IPS-18c (cell line): ENCODE results near the gene CKB.

Source experiments
- H3K4me3 ChIP-seq: 2 replicates; pipeline ENCODE4 v1.7.0; 2013; ENCODE audit warnings: low read depth, mild to moderate bottlenecking, low read length, moderate library complexity; ENCODE audit not compliant: insufficient read depth
- H3K9me3 ChIP-seq: one replicate; pipeline ENCODE4 v1.6.1; 2013; ENCODE audit warnings: mild to moderate bottlenecking, low read length, moderate library complexity; ENCODE audit not compliant: control insufficient read depth, insufficient read depth

CKB gene

DNA sequence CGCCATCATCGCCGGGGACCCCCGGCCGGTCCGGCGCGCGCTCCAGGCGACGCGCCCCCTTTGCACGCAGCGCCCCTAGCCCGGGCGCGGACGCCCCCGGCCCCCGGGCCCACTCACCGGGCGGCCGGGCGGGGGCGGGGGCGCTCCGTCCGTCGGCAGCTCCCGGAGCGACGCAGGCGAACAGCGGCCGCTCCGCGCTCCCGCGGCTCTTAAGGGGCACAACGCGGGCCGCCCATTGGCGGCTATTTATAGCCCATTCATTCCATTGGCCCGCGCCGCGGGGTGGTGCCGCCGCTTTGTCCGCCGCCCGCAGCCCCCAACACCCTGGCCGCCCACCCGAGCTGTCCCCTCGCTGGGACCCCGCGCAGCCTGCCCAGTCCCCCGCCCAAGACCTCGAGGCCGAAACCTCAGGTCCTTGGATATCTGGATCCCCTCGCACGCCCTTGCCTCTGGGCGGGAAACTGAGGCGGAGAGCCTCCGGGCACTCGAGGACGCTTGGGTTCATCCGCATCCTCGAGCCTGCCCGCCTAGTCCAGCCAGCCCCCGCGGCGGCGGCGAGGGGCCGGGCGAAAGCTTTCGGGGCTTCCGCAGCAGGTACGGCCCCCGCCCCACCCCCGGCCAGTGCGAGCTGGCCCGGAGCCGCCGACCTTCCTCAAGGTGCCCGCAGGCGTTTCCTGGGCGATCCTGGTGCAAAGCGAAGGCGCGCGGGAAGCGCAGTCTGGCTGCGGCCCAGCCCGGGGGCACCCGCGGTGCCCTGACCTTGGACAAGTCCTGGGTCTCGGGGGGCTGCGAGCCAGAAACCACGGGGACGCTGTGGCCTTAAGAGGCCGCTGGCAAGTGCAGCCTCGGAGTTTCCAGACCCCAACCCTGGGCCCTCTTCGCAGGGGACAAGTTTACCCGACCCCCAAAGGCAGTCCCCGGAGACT, at the start of gene CKB:
Gene CKB, minus strand, starts transcription at position 182 of the 926 bp plus-strand sequence. CDS start 337 bp downstream, outside the sequence.
- Histone ChIP-seq H3K4me3 (peak within 1 kb of the TSS; percentile 85), H3K9me3 (peaks cover 2% of the 10 kb centered on the region)

GRCh38 chr14:103569408-103569807, 46.8 kb upstream of the CKB start:
- Histone ChIP-seq H3K9me3 (no peaks in the 10 kb centered on the region), H3K4me3 (no peak overlapping the region)

GRCh38 chr14:103568952-103569351, 46.3 kb upstream of the CKB start:
- Histone ChIP-seq H3K4me3 (no peak overlapping the region), H3K9me3 (no peaks in the 10 kb centered on the region)

DNA sequence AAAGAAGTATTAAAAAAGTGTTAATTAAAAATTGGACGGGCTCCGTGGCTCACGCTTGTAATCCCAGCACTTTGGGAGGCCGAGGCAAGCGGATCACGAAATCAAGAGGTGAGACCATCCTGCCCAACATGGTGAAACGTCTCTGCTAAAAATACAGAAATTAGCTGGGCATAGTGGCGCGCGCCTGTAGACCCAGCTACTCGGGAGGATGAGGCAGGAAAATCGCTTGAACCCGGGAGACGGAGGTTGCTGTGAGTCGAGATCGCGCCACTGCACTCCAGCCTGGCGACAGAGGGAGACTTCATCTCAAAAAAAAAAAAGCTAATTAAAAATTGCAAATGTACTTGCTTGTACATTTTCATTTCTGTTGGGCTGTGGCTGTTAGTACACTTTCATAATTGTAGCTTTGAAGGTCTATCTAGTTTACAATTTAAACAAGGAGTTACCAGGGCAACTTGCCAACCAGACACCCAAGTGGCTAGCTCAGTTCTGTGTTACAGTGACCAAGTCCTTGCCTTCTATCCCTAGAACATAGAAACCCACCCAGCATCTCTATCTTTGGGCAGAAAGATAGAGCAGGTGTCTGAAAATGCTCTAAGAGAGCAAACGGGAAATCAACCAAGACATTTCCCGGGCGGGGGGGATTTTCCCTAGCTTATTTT, 41.3 kb upstream of the CKB start:
- H3K9me3 ChIP-seq = no peaks in the 10 kb centered on the region
- H3K4me3 ChIP-seq = peak overlapping the region; percentile 94; the same call in 1 of the 2 replicates

DNA sequence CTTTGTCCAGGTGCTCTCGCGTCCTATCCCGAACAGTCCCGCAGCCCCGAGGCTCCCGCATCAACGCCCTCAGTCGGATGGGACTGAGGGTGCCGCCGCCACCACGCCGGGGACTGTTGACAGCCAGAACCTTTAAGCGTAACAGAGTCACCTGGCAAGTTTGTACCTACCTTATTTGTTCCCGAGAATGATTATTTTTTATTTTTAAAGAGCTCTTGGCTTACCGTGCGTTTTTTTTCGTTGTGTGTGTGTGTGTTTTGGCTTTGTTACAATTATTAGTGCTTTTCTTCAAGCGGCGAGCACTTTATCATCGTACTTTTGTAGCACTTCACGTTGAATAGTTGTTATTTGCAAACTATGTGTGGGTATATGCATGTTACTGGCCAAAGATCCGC, 40.6 kb upstream of the CKB start:
- Histone ChIP-seq H3K4me3 (peak overlapping the region; percentile 94), H3K9me3 (no peaks in the 10 kb centered on the region)

DNA sequence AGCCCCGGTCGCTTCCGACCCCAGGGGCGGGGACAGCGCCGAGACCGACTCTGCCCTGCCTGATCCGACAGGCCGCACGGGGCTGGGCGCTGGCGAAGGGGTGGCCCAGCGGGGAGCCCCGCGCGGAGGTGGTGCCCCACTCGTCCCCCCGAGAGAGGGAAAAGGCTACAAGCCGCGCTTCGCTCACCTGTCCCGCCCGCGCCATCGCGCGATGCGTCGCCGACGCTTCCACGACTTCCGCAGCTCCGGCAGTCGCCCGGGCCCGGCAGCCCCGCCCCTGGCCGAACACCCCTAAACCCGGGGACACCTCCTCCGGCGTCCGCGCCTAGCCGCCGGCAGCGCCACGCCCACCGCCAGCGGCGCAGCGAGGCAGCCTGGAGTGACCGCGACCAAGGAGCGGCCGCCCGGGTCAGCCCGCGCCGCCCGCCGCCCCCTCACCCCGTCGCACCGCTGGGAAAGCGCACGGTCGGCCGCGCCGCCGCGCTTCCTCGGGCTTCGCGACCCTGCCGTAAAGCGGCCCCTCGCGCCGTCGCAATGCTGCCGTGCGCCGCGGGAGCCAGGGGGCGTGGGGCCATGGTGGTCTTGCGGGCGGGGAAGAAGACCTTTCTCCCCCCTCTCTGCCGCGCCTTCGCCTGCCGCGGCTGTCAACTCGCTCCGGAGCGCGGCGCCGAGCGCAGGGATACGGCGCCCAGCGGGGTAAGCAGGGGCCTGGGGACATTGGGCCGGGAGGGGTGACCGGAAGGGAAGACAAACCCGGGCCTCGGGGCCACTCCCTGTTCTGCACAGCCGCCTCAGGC, 40.0 kb upstream of the CKB start, which contains the start of the genes BAG5 and COA8:
Gene BAG5, minus strand, starts transcription at position 229 of the 797 bp plus-strand sequence. CDS start 1,493 bp downstream, outside the sequence.
Gene COA8, plus strand, starts transcription at position 532 of the 797 bp plus-strand sequence. Its CDS starts 42 bp downstream, at position 574.
- Histone ChIP-seq H3K4me3 (peak within 1 kb of the TSS; percentile 94), H3K9me3 (no peaks in the 10 kb centered on the region)

DNA sequence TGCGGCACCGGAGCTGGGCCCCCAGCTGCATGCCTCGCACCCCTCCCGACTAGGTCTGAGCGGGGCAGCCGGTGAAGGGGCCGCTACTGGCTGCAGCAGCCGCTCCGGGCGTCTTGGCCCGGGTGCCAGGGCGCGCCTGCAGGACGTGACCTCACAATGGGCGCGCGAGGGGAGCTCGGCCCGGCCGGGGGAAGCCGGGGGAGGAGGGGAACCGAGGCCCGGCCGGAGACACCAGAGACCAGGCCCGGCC, 39.5 kb upstream of the CKB start:
- H3K4me3 ChIP-seq = peak overlapping the region; percentile 94
- H3K9me3 ChIP-seq = no peaks in the 10 kb centered on the region

DNA sequence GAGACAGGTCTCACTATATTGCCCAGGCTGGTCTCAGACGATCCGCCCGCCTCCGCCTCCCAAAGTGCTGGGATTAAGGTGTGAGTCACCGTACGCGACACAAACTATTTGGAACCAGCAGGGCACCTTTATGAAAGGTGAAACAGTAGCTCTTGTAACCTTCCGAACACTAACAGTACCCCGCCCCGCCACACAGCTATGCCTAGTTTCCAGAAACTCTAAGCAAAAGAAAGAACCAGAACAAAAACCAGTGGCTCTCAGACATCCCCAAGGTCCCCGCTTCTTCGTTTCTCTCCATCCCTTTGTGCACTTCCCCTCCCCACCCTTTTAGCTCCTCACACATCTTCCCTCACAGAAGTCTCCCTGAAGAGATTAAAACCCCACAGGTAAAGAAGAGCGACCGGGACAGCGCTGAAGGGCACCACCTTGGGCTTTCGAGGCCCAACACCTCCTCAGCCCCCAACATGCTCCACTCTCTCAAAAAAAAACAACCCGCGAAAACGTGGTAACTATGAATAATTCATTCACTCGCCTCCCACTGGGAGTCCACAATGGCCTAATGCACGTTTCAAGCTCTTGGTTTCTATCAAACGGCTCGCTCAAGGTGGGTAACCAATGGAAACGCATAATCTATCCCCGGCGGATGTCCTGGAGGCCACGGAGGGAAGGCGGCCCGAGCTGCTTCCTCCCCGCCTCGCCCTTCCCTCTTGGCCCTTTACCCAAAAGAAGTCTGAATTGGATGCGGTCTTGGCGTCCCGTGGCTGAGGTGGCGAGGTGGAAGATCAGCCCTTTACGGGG, 39.0 kb upstream of the CKB start:
- Histone ChIP-seq H3K4me3 (peak overlapping the region; percentile 94), H3K9me3 (no peaks in the 10 kb centered on the region)

- peak overlapping the region; percentile 94; the same call in 1 of the 2 replicates for H3K4me3 ChIP-seq
- H3K9me3 ChIP-seq = no peaks in the 10 kb centered on the region
Observed at GRCh38 chr14:103560691-103561090, 38.1 kb upstream of the CKB start.

GRCh38 chr14:103559766-103560165, 37.1 kb upstream of the CKB start:
- Histone ChIP-seq H3K4me3 (no peak overlapping the region), H3K9me3 (no peaks in the 10 kb centered on the region)

GRCh38 chr14:103558071-103558882, 35.6 kb upstream of the CKB start:
- no peak overlapping the region for H3K4me3 ChIP-seq

DNA sequence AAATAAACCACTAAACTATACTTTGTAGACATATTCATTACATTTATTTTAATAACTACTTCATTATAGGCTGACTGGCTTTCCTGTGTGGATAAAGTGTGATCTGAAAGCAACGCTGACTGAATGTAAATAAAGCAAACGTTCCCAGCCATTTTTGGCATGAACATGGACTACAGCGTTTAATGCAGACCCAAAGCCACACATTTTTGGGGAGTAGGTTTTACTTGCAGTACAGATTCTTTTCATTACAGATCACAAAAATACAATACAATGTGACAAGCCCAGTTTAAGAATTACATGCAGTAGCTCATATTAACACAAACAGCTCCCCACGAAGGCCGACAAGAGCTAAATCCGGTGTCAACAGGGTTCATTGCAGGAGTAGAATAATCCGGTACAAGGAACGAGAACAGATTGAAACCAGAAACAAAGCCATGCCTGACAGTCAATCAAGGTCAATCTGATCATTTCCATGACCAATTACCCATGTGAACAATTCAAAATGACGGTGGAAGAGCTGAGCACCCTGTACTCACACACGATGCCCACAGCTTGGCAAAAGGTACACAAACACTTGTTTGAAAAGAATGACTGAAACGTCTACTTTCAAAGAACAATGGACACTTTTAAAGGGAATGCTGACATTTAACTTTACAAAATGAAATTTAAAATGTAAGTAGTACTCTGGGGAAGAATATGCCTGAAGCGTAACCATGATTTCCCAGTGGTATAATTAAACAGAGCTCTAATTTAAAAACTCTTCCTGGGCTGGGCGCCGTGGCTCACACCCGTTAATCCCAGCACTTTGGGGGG, 34.5 kb upstream of the CKB start:
- no peaks in the 10 kb centered on the region for H3K9me3 ChIP-seq
- H3K4me3 ChIP-seq = no peak overlapping the region

More at GRCh38 chr14:103558071-103558882, 35.6 kb upstream of the CKB start:
- H3K9me3 ChIP-seq = no peaks in the 10 kb centered on the region

GRCh38 chr14:103555559-103556337, 33.1 kb upstream of the CKB start:
- Histone ChIP-seq H3K9me3 (no peaks in the 10 kb centered on the region), H3K4me3 (no peak overlapping the region)

DNA sequence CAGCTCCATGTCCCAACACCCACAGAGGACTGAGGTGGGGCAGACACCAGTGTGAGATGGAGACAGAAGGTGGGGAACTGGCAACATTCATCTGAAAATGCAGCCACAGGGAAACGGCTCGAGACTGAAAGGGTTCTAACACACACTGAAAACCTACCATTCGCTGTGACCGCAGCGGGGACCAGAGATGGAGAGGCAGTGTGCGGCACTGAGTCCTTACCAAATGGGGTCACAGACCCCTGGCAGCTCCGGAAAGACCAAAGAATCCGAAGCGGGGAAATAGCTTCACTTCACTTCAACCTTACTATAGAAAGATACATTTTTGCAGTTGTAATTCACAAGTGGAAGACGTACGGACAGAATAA, 30.2 kb upstream of the CKB start:
- no peak overlapping the region for H3K4me3 ChIP-seq

More for the DNA sequence above, 30.2 kb upstream of the CKB start:
- no peaks in the 10 kb centered on the region for H3K9me3 ChIP-seq
